ENCODE measurements around the gene HDGFL2. TPM values are rescaled to one million over a fixed set of nuclear protein-coding genes. Genes with fewer than 3 reads are reported as not detected.

The HDGFL2 gene
- total and polyA plus RNA-seq, 8 donors = 30.9 to 87.4 (median 73.1) TPM

GRCh38 chr19:4491446-4491845, 19.3 kb downstream of the HDGFL2 start:
- intact Hi-C loops (cut with DNase I) = no loop called here
- no peak for ATAC-seq
- no peaks in the 10 kb centered on the region for H3K9me3 ChIP-seq
- H3K36me3 ChIP-seq = peaks cover 0 to 85% of the 10 kb centered on the region in 2 donors
- no peak overlapping the region for H3K27ac ChIP-seq
- no peak overlapping the region for H3K4me3 ChIP-seq
- TF ChIP-seq, protein P1, sequence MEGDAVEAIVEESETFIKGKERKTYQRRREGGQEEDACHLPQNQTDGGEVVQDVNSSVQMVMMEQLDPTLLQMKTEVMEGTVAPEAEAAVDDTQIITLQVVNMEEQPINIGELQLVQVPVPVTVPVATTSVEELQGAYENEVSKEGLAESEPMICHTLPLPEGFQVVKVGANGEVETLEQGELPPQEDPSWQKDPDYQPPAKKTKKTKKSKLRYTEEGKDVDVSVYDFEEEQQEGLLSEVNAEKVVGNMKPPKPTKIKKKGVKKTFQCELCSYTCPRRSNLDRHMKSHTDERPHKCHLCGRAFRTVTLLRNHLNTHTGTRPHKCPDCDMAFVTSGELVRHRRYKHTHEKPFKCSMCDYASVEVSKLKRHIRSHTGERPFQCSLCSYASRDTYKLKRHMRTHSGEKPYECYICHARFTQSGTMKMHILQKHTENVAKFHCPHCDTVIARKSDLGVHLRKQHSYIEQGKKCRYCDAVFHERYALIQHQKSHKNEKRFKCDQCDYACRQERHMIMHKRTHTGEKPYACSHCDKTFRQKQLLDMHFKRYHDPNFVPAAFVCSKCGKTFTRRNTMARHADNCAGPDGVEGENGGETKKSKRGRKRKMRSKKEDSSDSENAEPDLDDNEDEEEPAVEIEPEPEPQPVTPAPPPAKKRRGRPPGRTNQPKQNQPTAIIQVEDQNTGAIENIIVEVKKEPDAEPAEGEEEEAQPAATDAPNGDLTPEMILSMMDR (IDR thresholded peaks at IDR 0.05) = no peak
- H3K27me3 ChIP-seq = no peaks in the 10 kb centered on the region
- DNase-seq = no peak
- H3K4me1 ChIP-seq = no peaks in the 10 kb centered on the region

DNA sequence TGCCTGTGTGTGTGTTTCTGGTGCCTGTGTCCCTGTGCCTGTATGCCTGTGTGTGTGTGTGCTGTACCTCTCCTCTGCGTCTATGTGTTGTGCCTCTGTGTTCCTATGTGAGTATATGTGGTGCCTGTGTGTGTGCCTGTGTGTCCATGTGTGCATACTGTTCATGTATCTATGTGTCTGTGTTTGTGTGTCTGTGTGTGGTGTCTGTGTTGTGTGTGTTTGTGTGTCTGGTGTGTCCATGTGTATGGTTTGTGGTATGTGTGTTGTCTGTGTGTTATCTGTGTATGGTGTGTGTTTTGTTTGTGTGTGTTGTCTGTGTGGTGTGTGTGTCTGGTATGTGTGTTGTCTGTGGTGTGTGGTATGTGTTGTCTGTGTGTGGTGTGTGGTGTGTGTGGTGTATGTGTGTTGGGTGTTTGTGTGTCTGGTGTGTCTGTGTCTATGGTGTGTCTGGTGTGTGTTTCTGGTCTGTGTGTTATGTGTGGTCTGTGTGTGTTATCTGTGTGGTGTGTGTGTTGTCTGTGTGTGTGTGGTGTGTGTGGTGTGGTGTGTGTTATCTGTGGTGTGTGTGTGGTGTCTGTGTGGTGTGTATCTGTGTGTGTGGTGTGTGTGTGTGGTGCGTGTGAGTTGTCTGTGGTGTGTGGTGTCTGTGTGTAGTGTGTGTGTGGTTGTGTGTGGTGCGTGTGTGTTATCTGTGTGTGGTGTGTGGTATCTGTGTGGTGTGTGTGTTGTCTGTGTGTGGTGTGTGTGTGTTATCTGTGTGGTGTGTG, 20.4 kb downstream of the HDGFL2 start:
- Histone ChIP-seq H3K9me3 (no peaks in the 10 kb centered on the region), H3K36me3 (peaks cover 0 to 85% of the 10 kb centered on the region in 2 donors), H3K27ac (no peak overlapping the region), H3K4me1 (no peaks in the 10 kb centered on the region), H3K27me3 (no peaks in the 10 kb centered on the region), H3K4me3 (no peak overlapping the region)
- DNase-seq (no peak), ATAC-seq (no peak)
- TF ChIP-seq, protein P1 (IDR thresholded peaks at IDR 0.05) = no peak
- intact Hi-C loops (cut with DNase I) = no loop called here

DNA sequence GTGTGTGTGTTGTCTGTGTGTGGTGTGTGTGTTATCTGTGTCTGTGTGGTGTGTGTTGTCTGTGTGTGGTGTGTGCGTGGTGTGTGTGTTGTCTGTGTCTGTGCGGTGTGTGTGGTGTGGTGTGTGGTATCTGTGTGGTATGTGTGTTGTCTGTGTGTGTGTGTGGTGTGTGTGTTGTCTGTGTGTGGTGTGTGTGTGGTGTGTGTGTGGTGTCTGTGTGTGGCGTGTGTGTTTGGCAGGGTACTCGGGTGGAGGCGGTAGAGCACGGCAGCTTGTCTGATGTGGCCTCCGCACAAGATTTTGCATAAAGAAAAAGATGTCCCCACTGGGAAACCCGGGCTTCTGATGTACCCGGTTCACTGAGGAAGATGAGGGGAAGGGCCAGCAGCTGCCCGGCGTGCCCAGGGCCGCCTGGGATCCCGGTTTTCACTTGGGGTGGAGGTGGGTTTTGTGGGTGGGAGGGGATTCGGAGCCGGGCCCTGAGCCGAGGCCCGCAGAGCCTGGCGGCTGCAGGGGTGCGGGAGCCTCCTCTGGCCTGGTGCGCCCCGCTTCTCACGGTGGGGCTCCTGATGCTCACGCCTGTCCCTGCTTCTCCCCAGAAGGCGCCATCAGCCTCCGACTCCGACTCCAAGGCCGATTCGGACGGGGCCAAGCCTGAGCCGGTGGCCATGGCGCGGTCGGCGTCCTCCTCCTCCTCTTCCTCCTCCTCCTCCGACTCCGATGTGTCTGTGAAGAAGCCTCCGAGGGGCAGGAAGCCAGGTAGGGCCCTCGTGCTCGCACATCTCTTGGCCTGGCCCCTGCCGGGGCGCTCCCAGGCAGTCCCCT, 21.2 kb downstream of the HDGFL2 start:
- Histone ChIP-seq H3K4me3 (no peak overlapping the region), H3K27ac (no peak overlapping the region), H3K36me3 (peaks cover 0 to 87% of the 10 kb centered on the region in 2 donors), H3K27me3 (no peaks in the 10 kb centered on the region), H3K4me1 (no peaks in the 10 kb centered on the region), H3K9me3 (no peaks in the 10 kb centered on the region)
- DNase-seq (no peak), ATAC-seq (no peak)
- intact Hi-C loops (cut with DNase I) = no loop called here
- TF ChIP-seq, protein P1 (IDR thresholded peaks at IDR 0.05) = no peak

GRCh38 chr19:4493929-4494690, 22.0 kb downstream of the HDGFL2 start:
- no peak overlapping the region for H3K4me3 ChIP-seq
- DNase-seq (peak in 1 of 4 donors; percentile 73), ATAC-seq (no peak)
- no peak overlapping the region for H3K27ac ChIP-seq
- H3K36me3 ChIP-seq = peaks cover 0 to 87% of the 10 kb centered on the region in 2 donors
- no peaks in the 10 kb centered on the region for H3K9me3 ChIP-seq
- intact Hi-C loops (cut with DNase I) = no loop called here
- H3K27me3 ChIP-seq = no peaks in the 10 kb centered on the region
- TF ChIP-seq, protein P1 (IDR thresholded peaks at IDR 0.05) = no peak
- no peaks in the 10 kb centered on the region for H3K4me1 ChIP-seq
